Epithelial cell of proximal tubule (primary cell): Measurements from ENCODE around the gene RFK. TPM values are rescaled to one million over a fixed set of nuclear protein-coding genes. Genes with fewer than 3 reads are reported as not detected.

Experiments
- DNase-seq: peaks from one replicate; pipeline ENCODE4 v3.0.0-alpha.2; 2011; ENCODE audit warnings: low read depth
- H3K4me3 ChIP-seq: 2 replicates; pipeline ENCODE4 v1.5.1; 2011; ENCODE audit warnings: low read depth, mild to moderate bottlenecking, low read length
- CTCF ChIP-seq: conservative IDR thresholded peaks from 2 replicates; pipeline ENCODE4 v1.5.1; 2012; ENCODE audit warnings: low read depth, mild to moderate bottlenecking, low read length
- total RNA-seq: library from RNA; depleted of rRNA; stranded (reverse); fragments of >200 nt; gene quantifications from 2 replicates; pipeline ENCODE4 v1.2.3, GENCODE V29; 2015

RFK gene
- total RNA-seq, 1 donor from 2014 or later: 33.6 TPM

- DNase-seq: no peak
- no peak for TF ChIP-seq CTCF
- H3K4me3 ChIP-seq: no peak overlapping the region
Observed at GRCh38 chr9:76399856-76400255, 5.6 kb upstream of the RFK start.

- H3K4me3 ChIP-seq: no peak overlapping the region
- TF ChIP-seq CTCF: no peak
- no peak for DNase-seq
Observed at GRCh38 chr9:76396597-76396996, 2.4 kb upstream of the RFK start.

GRCh38 chr9:76396144-76396543 lies 1.9 kb upstream of the RFK start:
- TF ChIP-seq CTCF: no peak
- H3K4me3 ChIP-seq: no peak overlapping the region
- no peak for DNase-seq

GRCh38 chr9:76395381-76395780 lies 1.2 kb upstream of the RFK start:
- H3K4me3 ChIP-seq: peak overlapping the region; percentile 91
- no peak for TF ChIP-seq CTCF
- DNase-seq: no peak

GRCh38 chr9:76394960-76395252 lies 680 bp upstream of the RFK start:
- no peak for DNase-seq
- peak overlapping the region; percentile 91 for H3K4me3 ChIP-seq
- TF ChIP-seq CTCF: no peak

- no peak for TF ChIP-seq CTCF
- no peak for DNase-seq
- no peak overlapping the region for H3K4me3 ChIP-seq
Observed at GRCh38 chr9:76390656-76391055, 3.6 kb downstream of the RFK start.

GRCh38 chr9:76379494-76379893 lies 14.7 kb downstream of the RFK start:
- peak; percentile 71 for DNase-seq
- H3K4me3 ChIP-seq: no peak overlapping the region

More at GRCh38 chr9:76379494-76379893, 14.7 kb downstream of the RFK start:
- TF ChIP-seq CTCF: no peak
